Spinal cord (tissue), 10 donors: ENCODE data around the gene KCNG4. TPM values are rescaled to one million over a fixed set of nuclear protein-coding genes. Genes with fewer than 3 reads are reported as not detected.

Experiments
- DNase-seq, 6 donors: peaks; one replicate each; pipeline versions ENCODE4 v3.0.0 to v3.0.0-alpha.2; 2013 to 2015; ENCODE audit warnings: low spot score in 6 of 6, low read depth in 4 of 6
- H3K27ac ChIP-seq: one replicate; pipeline ENCODE4 v1.5.1; 2013; ENCODE audit warnings: low read depth, low read length, control low read depth
- H3K27me3 ChIP-seq: one replicate; pipeline ENCODE4 v1.6.1; 2013; ENCODE audit warnings: low read length; ENCODE audit not compliant: control insufficient read depth, insufficient read depth
- H3K36me3 ChIP-seq: one replicate; pipeline ENCODE4 v1.6.1; 2013; ENCODE audit warnings: low read length; ENCODE audit not compliant: control insufficient read depth, insufficient read depth
- H3K4me1 ChIP-seq: one replicate; pipeline ENCODE4 v1.6.1; 2013; ENCODE audit warnings: low read length; ENCODE audit not compliant: control insufficient read depth, insufficient read depth
- H3K4me3 ChIP-seq: one replicate; pipeline ENCODE4 v1.5.1; 2013; ENCODE audit warnings: low read depth, low read length, control low read depth
- H3K9me3 ChIP-seq: one replicate; pipeline ENCODE4 v1.6.1; 2013; ENCODE audit warnings: low read length; ENCODE audit not compliant: control insufficient read depth, insufficient read depth
- WGBS: methylation state at CpG from one replicate; pipeline ENCODE4 v1.1.5; 2013; ENCODE audit warnings: missing lambda C conversion rate; ENCODE audit not compliant: insufficient coverage; 5-methylcytosine and 5-hydroxymethylcytosine counted together
- polyA plus RNA-seq, 2 donors: library from polyadenylated mRNA; unstranded; fragments of 120-200 nt; gene quantifications; one replicate each; pipeline ENCODE4 v1.2.1, GENCODE V29; 2013; ENCODE audit not compliant: insufficient read length in 2 of 2
- total RNA-seq, 2 donors: library from RNA; depleted of rRNA in 1 of 2; stranded (reverse); fragments of 120-200 nt in 1 of 2; fragments of >200 nt in 1 of 2; gene quantifications; one replicate each; pipeline versions ENCODE4 v1.2.3 to v1.2.4, GENCODE V29; 2013 to 2014
- donor health status: healthy.

The KCNG4 gene
- total and polyA plus RNA-seq, 4 donors, result 0.06 to 0.44 (median 0.31) TPM

GRCh38 chr16:84183911-84184591 is 55.8 kb downstream of the KCNG4 start:
- Histone ChIP-seq H3K4me1 (peaks cover 41% of the 10 kb centered on the region), H3K27ac (peak overlapping the region; percentile 34), H3K27me3 (no peaks in the 10 kb centered on the region), H3K4me3 (no peak overlapping the region), H3K36me3 (peaks cover 64% of the 10 kb centered on the region), H3K9me3 (no peaks in the 10 kb centered on the region)
- peak in 1 of 6 donors; percentile 40 for DNase-seq
- 85% methylated on average over 11 of the region's 11 CpGs for WGBS

DNA sequence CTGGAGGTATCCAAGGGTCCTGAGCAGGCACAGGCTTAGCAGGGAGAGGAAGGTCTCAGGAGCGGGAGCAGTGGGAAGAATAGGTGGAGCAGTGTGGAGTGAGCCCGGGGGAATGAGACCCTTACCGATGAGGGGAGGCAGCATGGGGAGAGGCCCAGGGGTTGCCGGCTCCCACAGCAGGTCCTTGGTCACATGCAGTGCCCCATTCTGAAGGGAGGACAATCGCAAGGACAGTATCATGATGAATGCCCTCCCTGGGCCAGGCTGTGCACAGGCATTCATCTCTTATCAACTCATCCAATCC is 56.3 kb downstream of the KCNG4 start:
- 96% methylated on average over 5 of the region's 5 CpGs for WGBS
- Histone ChIP-seq H3K9me3 (no peaks in the 10 kb centered on the region), H3K27me3 (no peaks in the 10 kb centered on the region), H3K36me3 (peaks cover 69% of the 10 kb centered on the region), H3K4me3 (no peak overlapping the region), H3K4me1 (peaks cover 42% of the 10 kb centered on the region), H3K27ac (no peak overlapping the region)
- DNase-seq, result no peak

GRCh38 chr16:84182680-84183571 is 56.9 kb downstream of the KCNG4 start:
- no peak overlapping the region for H3K4me3 ChIP-seq
- no peak for DNase-seq
- peaks cover 75% of the 10 kb centered on the region for H3K36me3 ChIP-seq
- H3K27me3 ChIP-seq, result no peaks in the 10 kb centered on the region
- WGBS, result 96% methylated on average over 20 of the region's 26 CpGs
- H3K9me3 ChIP-seq, result no peaks in the 10 kb centered on the region
- peaks cover 45% of the 10 kb centered on the region for H3K4me1 ChIP-seq
- H3K27ac ChIP-seq, result no peak overlapping the region

- 97% methylated on average over 18 of the region's 18 CpGs for WGBS
Measured at GRCh38 chr16:84182104-84182503, 57.7 kb downstream of the KCNG4 start.

DNA sequence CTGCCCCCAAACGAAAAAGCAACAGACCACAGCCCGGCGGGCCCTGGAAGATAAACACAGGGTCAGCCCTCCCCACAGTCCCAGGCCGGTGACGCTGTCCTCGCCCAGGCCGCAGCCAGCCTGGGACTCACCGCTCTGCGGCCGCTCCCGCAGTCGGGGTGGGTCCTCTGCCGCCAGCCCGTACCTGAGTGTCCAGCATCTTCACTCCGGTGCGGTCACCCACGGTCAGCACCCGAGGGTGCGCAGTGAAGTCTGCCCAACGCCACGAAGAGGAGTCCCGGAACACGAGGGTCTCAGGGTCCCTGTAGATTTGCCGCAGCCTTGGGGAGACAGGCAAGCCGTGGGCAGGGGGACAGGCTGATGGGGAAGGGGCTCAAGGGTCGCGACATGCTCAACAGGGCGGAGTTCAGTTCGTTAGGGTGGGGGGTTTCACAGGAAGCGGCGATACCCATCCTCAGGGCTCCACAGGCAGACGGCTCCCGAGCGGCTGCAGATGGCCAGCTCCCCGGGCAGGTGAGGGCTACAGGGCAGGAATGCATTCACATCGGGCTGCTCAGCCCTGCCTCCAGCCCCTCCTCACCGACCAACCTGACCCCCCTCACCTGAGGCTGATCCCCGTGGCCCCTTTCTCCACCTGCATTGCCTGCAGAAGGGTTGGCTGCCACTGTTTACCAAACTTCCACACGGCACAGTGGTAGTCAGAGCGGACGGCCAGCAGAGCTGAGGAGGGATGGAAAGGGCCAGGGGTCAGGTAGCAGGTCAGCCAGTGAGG is 58.5 kb downstream of the KCNG4 start:
- Histone ChIP-seq H3K4me1 (peaks cover 59% of the 10 kb centered on the region), H3K4me3 (no peak overlapping the region), H3K9me3 (no peaks in the 10 kb centered on the region), H3K27ac (no peak overlapping the region), H3K27me3 (no peaks in the 10 kb centered on the region), H3K36me3 (peaks cover 90% of the 10 kb centered on the region)
- no peak for DNase-seq
- 94% methylated on average over 36 of the region's 41 CpGs for WGBS

More at GRCh38 chr16:84182104-84182503, 57.7 kb downstream of the KCNG4 start:
- DNase-seq, result no peak
- H3K27me3 ChIP-seq, result no peaks in the 10 kb centered on the region
- H3K4me3 ChIP-seq, result no peak overlapping the region
- peaks cover 51% of the 10 kb centered on the region for H3K4me1 ChIP-seq
- H3K27ac ChIP-seq, result no peak overlapping the region
- H3K9me3 ChIP-seq, result no peaks in the 10 kb centered on the region
- peaks cover 82% of the 10 kb centered on the region for H3K36me3 ChIP-seq

- no peak for DNase-seq
- no peaks in the 10 kb centered on the region for H3K27me3 ChIP-seq
- H3K4me1 ChIP-seq, result peaks cover 58% of the 10 kb centered on the region
- H3K36me3 ChIP-seq, result peaks cover 94% of the 10 kb centered on the region
- H3K27ac ChIP-seq, result no peak overlapping the region
- H3K4me3 ChIP-seq, result no peak overlapping the region
- 91% methylated on average over 21 of the region's 21 CpGs for WGBS
- H3K9me3 ChIP-seq, result no peaks in the 10 kb centered on the region
Measured at GRCh38 chr16:84180519-84181140, 59.2 kb downstream of the KCNG4 start.

DNA sequence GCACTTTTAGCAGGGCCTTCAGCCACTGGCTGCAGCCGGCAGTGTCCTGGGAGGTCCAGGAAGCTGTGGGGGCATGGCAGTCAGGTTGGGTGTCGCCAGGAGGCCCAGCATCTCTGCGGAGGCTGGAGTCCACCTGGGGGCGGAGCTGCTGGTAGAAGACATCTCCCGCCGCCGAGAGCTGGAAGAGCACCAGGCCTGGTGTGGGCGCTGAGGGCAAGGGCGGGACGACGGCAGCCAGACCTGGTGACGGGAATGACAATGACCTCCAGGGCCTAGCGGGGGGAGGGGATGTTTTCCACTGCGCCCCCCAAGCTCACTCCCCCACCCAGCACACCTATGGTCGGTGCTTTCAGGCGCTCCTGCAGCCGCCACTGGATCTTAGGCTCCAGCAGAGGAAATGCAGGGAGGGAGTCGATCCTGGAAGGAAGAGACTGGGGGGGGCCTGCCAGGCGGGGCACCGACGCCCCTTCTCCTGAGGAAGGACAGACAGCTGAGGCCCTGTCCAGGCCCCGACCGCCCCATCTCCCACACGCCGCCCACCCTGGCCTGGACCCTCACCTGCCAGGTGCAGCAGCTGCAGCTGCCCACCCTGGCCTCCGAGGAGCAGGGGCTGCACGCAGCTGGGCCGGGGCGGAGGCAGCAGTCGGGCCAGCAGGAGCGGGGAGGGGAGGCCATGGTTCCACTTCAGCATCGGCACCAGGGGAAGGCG is 60.0 kb downstream of the KCNG4 start:
- Histone ChIP-seq H3K27ac (no peak overlapping the region), H3K36me3 (peaks cover 86% of the 10 kb centered on the region), H3K9me3 (no peaks in the 10 kb centered on the region), H3K4me1 (peaks cover 54% of the 10 kb centered on the region), H3K4me3 (no peak overlapping the region), H3K27me3 (no peaks in the 10 kb centered on the region)
- WGBS, result 83% methylated on average over 21 of the region's 33 CpGs
- DNase-seq, result no peak

GRCh38 chr16:84178892-84179611 is 60.8 kb downstream of the KCNG4 start:
- H3K27ac ChIP-seq, result no peak overlapping the region
- no peaks in the 10 kb centered on the region for H3K27me3 ChIP-seq
- H3K4me3 ChIP-seq, result no peak overlapping the region
- H3K36me3 ChIP-seq, result peaks cover 79% of the 10 kb centered on the region
- H3K4me1 ChIP-seq, result peaks cover 47% of the 10 kb centered on the region
- no peak for DNase-seq
- H3K9me3 ChIP-seq, result no peaks in the 10 kb centered on the region
- WGBS, result 95% methylated on average over 26 of the region's 28 CpGs
